KBM-7 (cell line): Measurements from ENCODE around the gene FXYD4.
"Not testable (repeated sequence)": the region's sequence is repeated elsewhere in the genome, so short reads cannot be mapped to it uniquely, and the experiment has no call there.

Experiments used
- DNase-seq: peaks from one replicate; pipeline ENCODE4 v3.0.0-alpha.2; 2015
- in situ Hi-C: fragments of 300-500 bp; cut with MboI; formaldehyde crosslinking; loops from 2 replicates; pipeline ENCODE4 v1.14.3; 2020; ENCODE audit warnings: low sequenced_read_pairs, low pct_unique_long_range_greater_than_20kb, mixed read lengths

FXYD4 gene

DNA sequence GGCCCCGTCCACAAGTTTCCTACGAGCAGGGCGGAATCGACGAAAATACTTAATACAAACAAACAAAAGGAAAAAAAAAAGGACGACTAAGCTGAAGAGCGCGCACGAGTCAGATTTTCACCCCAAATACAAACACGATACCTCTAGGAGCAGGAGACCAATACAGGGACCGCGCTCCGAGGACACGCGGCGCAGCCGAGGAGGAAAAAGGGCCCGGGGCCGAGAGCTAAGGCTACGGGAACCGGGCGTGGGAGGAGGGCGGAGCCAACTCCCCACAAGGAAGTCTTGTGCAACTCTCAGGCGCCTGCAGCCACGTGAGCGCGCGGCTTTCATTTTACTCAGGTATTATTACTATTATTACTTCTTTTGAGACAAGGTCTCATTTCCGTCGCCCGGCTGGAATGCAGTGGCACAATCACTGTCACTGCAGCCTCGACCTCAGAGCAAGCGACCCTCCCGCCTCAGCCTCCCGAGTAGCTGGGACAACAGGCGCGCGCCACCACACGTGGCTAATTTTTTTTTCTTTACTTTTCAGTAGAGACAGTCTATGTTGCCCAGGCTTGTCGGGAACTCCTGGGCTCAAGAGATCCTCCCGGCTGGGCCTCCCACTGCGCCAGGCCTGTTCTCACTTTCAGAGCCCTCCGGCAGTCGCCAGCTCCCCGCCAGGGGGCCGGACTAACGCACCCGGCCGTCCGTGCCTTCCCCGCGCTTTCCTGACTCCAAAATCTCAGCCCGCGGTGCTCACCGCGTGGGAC is 36.3 kb downstream of the FXYD4 start:
- in situ Hi-C loops = no loop called here
- DNase-seq = peak; percentile 88

DNA sequence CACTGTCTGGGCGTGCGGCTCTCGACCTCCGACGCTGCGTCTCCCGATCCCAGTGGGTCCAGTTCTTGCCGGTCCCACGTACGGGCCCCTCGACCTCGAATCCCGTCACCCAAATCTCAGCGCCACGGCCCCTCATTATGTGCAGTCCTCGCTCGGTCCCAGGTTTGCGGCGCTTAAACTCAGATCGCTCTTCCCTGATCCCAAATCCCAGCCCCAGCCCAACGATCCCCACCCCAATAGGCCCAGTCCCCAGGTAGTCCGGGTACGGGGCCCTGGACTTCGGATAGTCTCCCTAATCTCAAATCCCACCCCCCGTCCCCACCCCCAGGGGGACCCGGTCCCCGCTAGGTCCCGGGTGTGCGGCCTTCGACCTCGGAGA is 36.9 kb downstream of the FXYD4 start:
- DNase-seq = no peak
- in situ Hi-C loops = no loop called here

DNA sequence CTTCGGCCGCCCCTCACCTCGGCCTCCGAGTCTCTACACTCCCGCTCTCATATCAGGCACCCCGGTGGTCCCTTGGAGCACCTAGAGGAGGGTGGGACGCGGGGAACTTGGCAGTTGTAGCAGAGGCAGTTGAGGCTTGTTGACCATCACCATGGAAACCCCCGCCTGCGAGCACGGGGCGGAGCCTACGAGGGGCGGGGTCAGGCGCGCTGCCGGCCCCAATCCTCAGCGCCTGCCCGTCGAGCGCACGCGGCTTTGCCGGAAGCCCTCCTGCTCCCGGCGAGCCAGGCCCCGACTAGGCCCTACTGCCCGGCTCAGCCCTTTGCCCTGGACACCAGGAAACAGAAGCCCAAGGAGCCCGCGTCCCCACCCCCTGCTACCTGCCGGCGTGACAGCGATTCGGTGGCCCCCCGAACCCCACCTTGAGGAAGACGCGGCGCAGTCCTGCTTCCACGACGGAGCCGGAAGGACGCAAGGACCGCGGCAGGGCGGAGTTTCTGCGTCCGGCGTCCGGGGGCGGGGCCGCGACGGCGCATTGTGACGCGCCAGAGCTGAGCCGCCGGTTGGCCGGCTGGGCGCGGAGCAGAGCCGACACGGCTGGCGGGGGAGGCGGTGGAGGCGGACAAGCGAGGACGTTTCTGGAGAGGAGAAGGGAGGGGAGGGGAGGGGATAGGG is 37.4 kb downstream of the FXYD4 start, which contains the start of gene HNRNPF:
Gene HNRNPF, minus strand, starts transcription at position 477 of the 675 bp plus-strand sequence. CDS start 21,302 bp downstream, outside the sequence.
- peak; percentile 97 for DNase-seq
- in situ Hi-C loops = no loop called here

- no peak for DNase-seq
- in situ Hi-C loops = no loop called here
Observed at GRCh38 chr10:43409385-43410109, 38.1 kb downstream of the FXYD4 start.

DNA sequence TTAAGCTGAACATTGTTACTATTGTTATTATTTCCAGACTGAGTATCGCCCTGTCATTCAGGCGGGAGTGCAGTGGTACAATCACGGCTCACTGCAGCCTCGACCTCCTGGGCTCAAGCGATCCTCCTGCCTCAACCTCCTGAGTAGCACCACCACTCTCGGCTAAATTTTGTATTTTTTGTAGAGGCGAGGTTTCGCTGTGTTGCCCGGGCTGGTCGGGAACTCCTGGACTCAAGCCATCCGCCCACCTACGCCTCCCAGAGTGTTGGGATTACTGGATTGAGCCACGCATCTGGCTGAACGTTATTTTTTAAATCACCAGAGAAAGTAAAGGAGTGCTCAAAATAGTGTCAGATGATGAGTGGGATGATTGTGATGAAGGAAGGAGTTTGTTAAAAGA is 38.9 kb downstream of the FXYD4 start:
- in situ Hi-C loops = no loop called here
- no peak for DNase-seq

GRCh38 chr10:43411536-43411935 is 40.1 kb downstream of the FXYD4 start:
- no peak for DNase-seq
- in situ Hi-C loops = no loop called here

DNA sequence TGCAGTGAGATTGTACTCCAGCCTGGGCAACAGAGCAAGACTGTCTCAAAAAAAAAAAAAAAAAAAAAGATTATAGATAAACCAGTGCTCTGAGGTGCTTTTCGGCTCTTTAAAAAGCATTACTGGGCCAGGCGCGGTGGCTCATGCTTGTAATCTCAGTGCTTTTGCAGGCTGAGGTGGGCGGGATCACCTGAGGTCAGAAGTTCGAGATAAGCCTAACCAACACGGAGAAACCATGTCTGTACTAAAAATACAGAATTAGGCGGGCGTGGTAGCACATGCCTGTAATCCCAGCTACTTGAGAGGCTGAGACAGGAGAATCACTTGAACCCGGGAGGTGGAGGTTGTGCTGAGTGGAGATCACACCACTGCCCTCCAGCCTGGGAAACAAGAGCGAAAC is 44.1 kb downstream of the FXYD4 start:
- in situ Hi-C loops = no loop called here
- DNase-seq = no peak

DNA sequence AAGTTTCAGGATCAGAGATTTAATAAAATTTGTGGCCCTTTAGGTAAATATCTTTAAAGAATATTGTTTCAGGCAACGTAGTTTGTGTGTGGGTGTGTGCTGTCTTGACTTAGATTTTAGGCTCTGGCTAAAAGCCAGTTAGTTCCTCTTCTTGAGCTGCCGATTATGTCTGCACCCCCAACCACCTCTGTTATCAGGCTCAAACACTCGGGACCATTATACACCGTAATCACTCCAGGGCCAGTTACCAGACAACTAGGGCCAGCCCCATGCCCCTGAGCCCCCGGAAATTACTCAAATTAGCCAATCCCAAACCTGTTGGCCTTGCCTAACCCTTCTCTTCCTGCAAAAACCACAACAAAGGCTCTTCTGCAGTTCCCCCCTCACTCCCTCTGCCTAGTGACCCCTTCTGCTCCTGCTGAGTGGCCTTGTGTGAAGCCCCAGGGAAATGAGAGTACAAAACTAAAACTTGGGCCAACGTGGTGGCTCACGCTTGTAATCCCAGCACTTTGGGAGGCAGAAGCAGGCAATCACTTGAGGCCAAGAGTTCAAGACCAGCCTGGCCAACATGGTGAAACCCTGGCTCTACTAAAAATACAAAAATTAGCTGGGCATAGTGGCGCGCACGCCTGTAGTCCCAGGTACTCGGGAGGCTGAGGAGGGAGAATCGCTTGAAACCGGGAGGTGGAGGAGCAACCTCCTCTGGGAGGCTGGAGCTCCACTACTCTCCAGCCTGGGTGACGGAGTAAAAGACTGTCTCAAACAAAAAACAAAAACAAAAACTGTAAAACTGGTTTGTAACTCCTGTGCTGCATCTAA is 46.7 kb downstream of the FXYD4 start:
- peak; percentile 100 for DNase-seq
- in situ Hi-C loops = no loop called here

DNA sequence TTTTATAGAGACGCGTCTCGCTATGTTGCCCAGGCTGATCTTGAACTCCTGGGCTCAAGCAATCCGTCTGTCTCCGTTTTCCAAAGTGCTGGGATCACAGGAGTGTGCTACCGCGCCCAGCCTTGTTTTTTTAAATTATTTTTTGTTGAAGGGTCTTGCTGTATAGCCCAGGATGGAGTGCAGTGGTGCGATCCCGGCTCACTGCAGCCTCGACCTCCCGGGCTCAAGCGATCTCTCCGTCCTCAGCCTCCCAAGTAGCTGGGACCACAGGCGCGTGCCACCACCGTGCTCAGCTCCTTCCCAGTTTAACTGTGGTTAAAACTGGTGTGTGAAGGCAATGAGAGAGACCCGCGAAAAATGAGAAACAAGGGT is 48.5 kb downstream of the FXYD4 start:
- no peak for DNase-seq
- in situ Hi-C loops = no loop called here

DNA sequence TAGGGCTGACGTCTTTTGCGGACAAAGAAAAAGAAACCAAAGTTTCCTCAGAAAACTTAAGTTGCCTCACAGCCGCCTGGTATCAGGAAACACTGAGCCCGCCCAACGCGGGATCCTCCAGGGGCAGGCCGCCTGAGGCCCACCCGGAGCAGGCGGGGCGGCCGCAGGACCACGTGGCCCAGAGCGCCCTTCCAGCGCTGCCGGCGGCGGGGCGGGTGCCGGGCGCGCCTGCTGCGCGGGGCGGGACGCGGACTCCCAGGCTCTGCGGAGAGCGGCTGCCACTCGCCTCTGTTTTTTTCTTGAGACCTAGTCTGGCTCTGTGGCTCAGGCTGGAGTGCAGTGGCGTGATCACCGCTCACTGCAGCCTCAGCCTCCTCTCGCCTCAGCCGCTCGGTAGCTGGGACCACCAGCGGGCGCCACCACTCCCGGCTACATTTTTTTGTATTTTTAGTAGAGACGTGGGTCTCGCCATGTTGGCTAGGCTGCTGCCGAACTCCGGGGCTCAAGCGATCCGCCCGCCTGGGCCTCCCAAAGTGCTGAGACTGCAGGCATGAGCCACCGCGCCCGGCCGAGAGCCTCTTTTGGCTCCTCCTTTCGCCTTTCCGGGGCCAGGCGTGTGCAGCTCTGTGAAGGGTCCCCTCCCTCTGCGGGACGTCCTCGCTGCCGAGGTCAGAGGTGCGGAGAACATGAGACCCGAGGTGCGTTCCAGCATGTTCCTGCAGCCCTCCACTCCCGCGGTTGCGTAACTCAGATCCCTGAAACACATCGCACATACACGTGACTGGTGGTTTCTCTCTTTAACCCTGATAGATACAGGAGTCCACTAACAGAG is 49.1 kb downstream of the FXYD4 start:
- in situ Hi-C loops = no loop called here
- peak; percentile 92 for DNase-seq

DNA sequence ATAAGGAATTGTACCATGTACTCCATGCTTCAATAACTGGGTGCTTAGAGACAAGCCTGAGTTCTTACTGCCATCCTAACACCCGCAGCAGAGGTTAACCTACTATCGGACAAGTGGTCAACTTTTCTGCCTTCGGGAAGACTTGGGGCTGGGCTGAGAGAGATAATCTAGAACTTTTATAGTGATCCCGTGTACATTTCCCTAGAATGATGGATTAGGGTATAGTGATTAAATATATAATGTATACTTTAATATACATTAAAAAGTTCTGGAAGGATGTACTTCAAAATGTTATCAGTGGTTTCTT is 49.7 kb downstream of the FXYD4 start:
- no peak for DNase-seq
- in situ Hi-C loops = no loop called here

DNA sequence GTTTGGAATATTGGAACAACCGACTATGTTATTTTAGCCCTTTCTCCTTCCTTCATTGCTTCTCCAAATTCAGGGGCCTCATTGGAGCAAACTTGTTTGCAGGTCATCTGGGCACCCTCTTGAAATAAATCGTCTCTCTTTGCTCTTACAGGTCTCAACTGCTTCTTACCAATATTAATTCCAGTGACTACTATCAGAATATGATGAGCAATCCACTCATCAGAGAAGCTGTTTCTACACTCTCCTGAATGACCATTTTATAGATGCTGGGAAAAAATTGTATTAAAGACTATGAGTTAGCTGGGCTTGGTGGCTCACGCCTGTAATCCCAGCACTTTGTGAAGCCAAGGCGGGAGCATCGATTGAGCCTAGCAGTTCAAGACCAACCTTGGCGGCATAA is 50.1 kb downstream of the FXYD4 start:
- in situ Hi-C loops = no loop called here

GRCh38 chr10:43421944-43422343 is 50.5 kb downstream of the FXYD4 start:
- in situ Hi-C loops, DNase-seq: not testable (repeated sequence)

More for the DNA sequence above, 50.1 kb downstream of the FXYD4 start:
- DNase-seq = no peak

DNA sequence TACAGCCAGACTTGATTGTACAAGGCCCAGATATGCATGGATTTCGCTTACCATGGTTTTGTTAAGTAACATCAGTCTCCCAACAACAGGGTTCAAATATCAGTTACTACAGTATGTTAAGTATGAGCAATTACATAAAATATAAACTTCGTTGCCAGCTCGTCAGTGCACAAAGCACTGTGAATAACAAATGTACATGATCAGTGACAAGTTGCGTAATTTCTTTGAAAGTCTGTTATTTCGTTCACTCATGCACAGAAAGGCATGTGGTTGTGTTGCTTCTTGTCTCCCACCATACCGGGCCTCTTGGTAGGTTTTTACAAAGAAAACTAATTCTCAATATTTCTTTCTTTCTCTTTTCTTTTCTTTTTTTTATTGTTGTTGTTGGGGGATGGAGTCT is 53.0 kb downstream of the FXYD4 start:
- no peak for DNase-seq
- in situ Hi-C loops = no loop called here
